Endothelial cell of umbilical vein (primary cell): Measurements from ENCODE around the gene PPFIA1.

ENCODE experiments used
- GATA2 ChIP-seq: IDR thresholded peaks from 2 replicates; pipeline ENCODE4 v1.7.0; 2011; ENCODE audit warnings: low read depth, mild to moderate bottlenecking, moderate library complexity, mixed read lengths, low read length; ENCODE audit not compliant: insufficient read length, insufficient read depth
- MYC ChIP-seq: IDR thresholded peaks from one replicate; pipeline ENCODE4 v1.6.1; 2011; ENCODE audit warnings: mild to moderate bottlenecking, low read depth, low read length
- POLR2A ChIP-seq: IDR thresholded peaks from 2 replicates; pipeline ENCODE4 v1.6.1; 2012; ENCODE audit warnings: low read depth, mild to moderate bottlenecking, control low read depth, low read length
- POLR2AphosphoS5 ChIP-seq: IDR thresholded peaks from 2 replicates; pipeline ENCODE4 v1.6.1; 2012; ENCODE audit warnings: low read depth, mild to moderate bottlenecking, control low read depth, low read length, moderate library complexity; ENCODE audit not compliant: insufficient read depth
- TF ChIP-seq, protein P1 (sequence below), 2 donors: IDR thresholded peaks; 1 replicate in 1 of 2; 2 replicates in 1 of 2; pipeline ENCODE4 v1.5.1; 2011; ENCODE audit warnings: low read length in 2 of 2, mild to moderate bottlenecking in 2 of 2, moderate library complexity in 2 of 2, control low read depth in 1 of 2, inconsistent platforms in 1 of 2, low read depth in 1 of 2; ENCODE audit not compliant: insufficient read depth in 1 of 2; ENCODE audit errors: extremely low read depth in 1 of 2

DNA sequence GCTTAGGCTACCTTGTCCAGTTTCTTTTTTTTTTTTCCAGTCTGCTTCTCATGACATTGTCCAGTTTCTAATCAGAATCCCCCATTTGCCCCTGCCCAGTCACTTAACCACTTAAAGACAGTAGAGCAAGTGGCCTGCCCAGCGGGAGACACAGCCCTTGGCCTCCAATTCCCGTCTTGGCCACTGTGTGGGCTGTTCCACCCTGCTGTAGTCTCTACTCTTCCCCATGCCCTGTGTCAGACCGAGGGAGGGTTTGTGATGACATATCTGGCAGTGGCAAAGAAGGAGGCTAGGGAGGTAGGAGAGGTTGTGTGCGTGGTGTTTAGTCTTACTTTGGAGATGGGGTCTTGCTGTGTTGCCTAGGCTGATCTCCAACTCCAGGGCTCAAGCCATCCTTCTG lies 11.5 kb downstream of the PPFIA1 start:
- TF ChIP-seq POLR2A (no peak), GATA2 (no peak), POLR2AphosphoS5 (no peak), MYC (no peak)
- TF ChIP-seq, protein P1, sequence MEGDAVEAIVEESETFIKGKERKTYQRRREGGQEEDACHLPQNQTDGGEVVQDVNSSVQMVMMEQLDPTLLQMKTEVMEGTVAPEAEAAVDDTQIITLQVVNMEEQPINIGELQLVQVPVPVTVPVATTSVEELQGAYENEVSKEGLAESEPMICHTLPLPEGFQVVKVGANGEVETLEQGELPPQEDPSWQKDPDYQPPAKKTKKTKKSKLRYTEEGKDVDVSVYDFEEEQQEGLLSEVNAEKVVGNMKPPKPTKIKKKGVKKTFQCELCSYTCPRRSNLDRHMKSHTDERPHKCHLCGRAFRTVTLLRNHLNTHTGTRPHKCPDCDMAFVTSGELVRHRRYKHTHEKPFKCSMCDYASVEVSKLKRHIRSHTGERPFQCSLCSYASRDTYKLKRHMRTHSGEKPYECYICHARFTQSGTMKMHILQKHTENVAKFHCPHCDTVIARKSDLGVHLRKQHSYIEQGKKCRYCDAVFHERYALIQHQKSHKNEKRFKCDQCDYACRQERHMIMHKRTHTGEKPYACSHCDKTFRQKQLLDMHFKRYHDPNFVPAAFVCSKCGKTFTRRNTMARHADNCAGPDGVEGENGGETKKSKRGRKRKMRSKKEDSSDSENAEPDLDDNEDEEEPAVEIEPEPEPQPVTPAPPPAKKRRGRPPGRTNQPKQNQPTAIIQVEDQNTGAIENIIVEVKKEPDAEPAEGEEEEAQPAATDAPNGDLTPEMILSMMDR (IDR thresholded peaks at IDR 0.05; ENCODE audit: extremely low read depth in 1 of 2, insufficient read depth in 1 of 2, low read depth in 1 of 2, low read length in 2 of 2) = no peak
